GM19372 (cell line): ENCODE results near the gene PIEZO2.
"Not testable (repeated sequence)": the region's sequence is repeated elsewhere in the genome, so short reads cannot be mapped to it uniquely, and the experiment has no call there.

ENCODE experiments used
- ATAC-seq: cut with Tn5 transposase; IDR thresholded peaks from one replicate; pipeline ENCODE4 v1.9.1; 2021; ENCODE audit warnings: mild to moderate bottlenecking, low read depth, moderate library complexity; ENCODE audit not compliant: unreplicated experiment

The PIEZO2 gene

GRCh38 chr18:10936176-10937053, 213.0 kb downstream of the PIEZO2 start:
- ATAC-seq = no peak

GRCh38 chr18:10935588-10935987, 213.8 kb downstream of the PIEZO2 start:
- no peak for ATAC-seq

GRCh38 chr18:10933648-10934047, 215.7 kb downstream of the PIEZO2 start:
- not testable (repeated sequence) for ATAC-seq

- ATAC-seq = no peak
Observed at GRCh38 chr18:10930076-10930475, 219.3 kb downstream of the PIEZO2 start.

GRCh38 chr18:10928772-10929373, 220.5 kb downstream of the PIEZO2 start:
- ATAC-seq = peak; percentile 60

- no peak for ATAC-seq
Observed at GRCh38 chr18:10928011-10928771, 221.2 kb downstream of the PIEZO2 start.

GRCh38 chr18:10927286-10927992, 221.9 kb downstream of the PIEZO2 start:
- no peak for ATAC-seq

- ATAC-seq = peak; percentile 45
Observed at GRCh38 chr18:10926621-10927161, 222.7 kb downstream of the PIEZO2 start.

GRCh38 chr18:10924290-10924689, 225.1 kb downstream of the PIEZO2 start:
- ATAC-seq = no peak

GRCh38 chr18:10923551-10924070, 225.8 kb downstream of the PIEZO2 start:
- no peak for ATAC-seq

- no peak for ATAC-seq
Observed at GRCh38 chr18:10923141-10923540, 226.2 kb downstream of the PIEZO2 start.

- not testable (repeated sequence) for ATAC-seq
Observed at GRCh38 chr18:10922712-10923111, 226.7 kb downstream of the PIEZO2 start.

GRCh38 chr18:10920309-10920708, 229.1 kb downstream of the PIEZO2 start:
- ATAC-seq = not testable (repeated sequence)

GRCh38 chr18:10919851-10920250, 229.5 kb downstream of the PIEZO2 start:
- no peak for ATAC-seq

- ATAC-seq = no peak
Observed at GRCh38 chr18:10916865-10917264, 232.5 kb downstream of the PIEZO2 start.

GRCh38 chr18:10916387-10916786, 233.0 kb downstream of the PIEZO2 start:
- ATAC-seq = no peak

GRCh38 chr18:10915748-10916147, 233.6 kb downstream of the PIEZO2 start:
- not testable (repeated sequence) for ATAC-seq

- ATAC-seq = not testable (repeated sequence)
Observed at GRCh38 chr18:10914610-10915009, 234.8 kb downstream of the PIEZO2 start.

GRCh38 chr18:10913919-10914318, 235.4 kb downstream of the PIEZO2 start:
- ATAC-seq = no peak
